ENCODE data around the gene TMEM248. TPM values are rescaled to one million over a fixed set of nuclear protein-coding genes. Genes with fewer than 3 reads are reported as not detected.

TMEM248 gene
- total and polyA plus RNA-seq, 2 donors (not counting 1 experiment from before 2014, with no cell fraction given) = 114 to 131 TPM

GRCh38 chr7:66946545-66946944, 25.5 kb downstream of the TMEM248 start:
- peaks cover 38% of the 10 kb centered on the region for H3K79me2 ChIP-seq (ENCODE audit: control insufficient read depth, insufficient read depth, low read length)
- WGBS (ENCODE audit: insufficient coverage) = no CpG with 5 or more reads among the region's 2 CpGs
- H2AFZ ChIP-seq (ENCODE audit: insufficient read depth, low read depth, low read length, poor library complexity, severe bottlenecking) = no peak overlapping the region
- H3K9ac ChIP-seq (ENCODE audit: low read length) = no peak overlapping the region
- H4K20me1 ChIP-seq (ENCODE audit: control insufficient read depth, insufficient read depth, low read length, poor library complexity, severe bottlenecking) = peaks cover 42% of the 10 kb centered on the region
- H3K27ac Mint-ChIP-seq = no peak overlapping the region
- no peak overlapping the region for H3K4me2 ChIP-seq (replicated peaks; ENCODE audit: low read depth, low read length, poor library complexity, severe bottlenecking)
- no peak for DNase-seq
- no peak overlapping the region for H3K4me3 ChIP-seq (ENCODE audit: control extremely low read depth in 1 of 5, extremely low read depth in 1 of 5, insufficient read depth in 1 of 5, low read depth in 2 of 5, low read length in 4 of 5)
- H3K9me3 Mint-ChIP-seq (ENCODE audit: insufficient read depth) = no peaks in the 10 kb centered on the region
- no peak overlapping the region for H3K4me3 Mint-ChIP-seq
- H3K36me3 ChIP-seq (replicated peaks in 1 of 2; ENCODE audit: control extremely low read depth in 1 of 2, control insufficient read depth in 1 of 2, extremely low read depth in 1 of 2, insufficient read depth in 2 of 2, low read length in 1 of 2) = peaks cover 26 to 70% of the 10 kb centered on the region in 2 experiments
- H3K27ac ChIP-seq (ENCODE audit: low read length in 2 of 2) = no peak overlapping the region
- no peak for ATAC-seq (ENCODE audit: low read depth)
- intact Hi-C loops (cut with micrococcal nuclease) = no loop called here
- H3K27me3 Mint-ChIP-seq = no peaks in the 10 kb centered on the region
- POLR2A ChIA-PET = no interaction called here
- H3K27me3 ChIP-seq (replicated peaks in 1 of 4; ENCODE audit: control extremely low read depth in 1 of 4, control insufficient read depth in 3 of 4, insufficient read depth in 4 of 4, low read length in 3 of 4) = no peaks in the 10 kb centered on the region
- no peak for TF ChIP-seq CTCF (IDR thresholded peaks at IDR 0.05)
- H3K9me3 ChIP-seq (ENCODE audit: control extremely low read depth in 1 of 3, control insufficient read depth in 2 of 3, insufficient read depth in 1 of 3, low read length in 2 of 3) = no peaks in the 10 kb centered on the region
- H3K4me1 Mint-ChIP-seq = no peaks in the 10 kb centered on the region
- H3K4me1 ChIP-seq (ENCODE audit: control insufficient read depth in 2 of 2, insufficient read depth in 2 of 2, low read length in 2 of 2) = no peaks in the 10 kb centered on the region
- CTCF ChIA-PET = no interaction called here

- intact Hi-C loops (cut with micrococcal nuclease) = no loop called here
- POLR2A ChIA-PET = no interaction called here
- peaks cover 4 to 14% of the 10 kb centered on the region in 2 donors for H3K4me1 ChIP-seq (ENCODE audit: control insufficient read depth in 2 of 2, insufficient read depth in 2 of 2, low read length in 2 of 2)
- H2AFZ ChIP-seq (ENCODE audit: insufficient read depth, low read depth, low read length, poor library complexity, severe bottlenecking) = no peak overlapping the region
- Mint-ChIP-seq H3K4me1 (peaks cover 12% of the 10 kb centered on the region), H3K9me3 (ENCODE audit: insufficient read depth) (no peaks in the 10 kb centered on the region), H3K27ac (no peak overlapping the region), H3K4me3 (no peak overlapping the region), H3K27me3 (no peaks in the 10 kb centered on the region)
- H3K79me2 ChIP-seq (ENCODE audit: control insufficient read depth, insufficient read depth, low read length) = peaks cover 19% of the 10 kb centered on the region
- H3K4me2 ChIP-seq (replicated peaks; ENCODE audit: low read depth, low read length, poor library complexity, severe bottlenecking) = no peak overlapping the region
- no peak overlapping the region for H3K4me3 ChIP-seq (ENCODE audit: control extremely low read depth in 1 of 5, extremely low read depth in 1 of 5, insufficient read depth in 1 of 5, low read depth in 2 of 5, low read length in 4 of 5)
- no peaks in the 10 kb centered on the region for H3K9me3 ChIP-seq (ENCODE audit: control extremely low read depth in 1 of 3, control insufficient read depth in 2 of 3, insufficient read depth in 1 of 3, low read length in 2 of 3)
- 93% methylated on average over 12 of the region's 19 CpGs for WGBS (ENCODE audit: insufficient coverage)
- H3K9ac ChIP-seq (ENCODE audit: low read length) = no peak overlapping the region
- peaks cover 21 to 73% of the 10 kb centered on the region in 2 experiments for H3K36me3 ChIP-seq (replicated peaks in 1 of 2; ENCODE audit: control extremely low read depth in 1 of 2, control insufficient read depth in 1 of 2, extremely low read depth in 1 of 2, insufficient read depth in 2 of 2, low read length in 1 of 2)
- CTCF ChIA-PET = no interaction called here
- no peak overlapping the region for H3K27ac ChIP-seq (ENCODE audit: low read length in 2 of 2)
- ATAC-seq (ENCODE audit: low read depth) = no peak
- no peaks in the 10 kb centered on the region for H3K27me3 ChIP-seq (replicated peaks in 1 of 4; ENCODE audit: control extremely low read depth in 1 of 4, control insufficient read depth in 3 of 4, insufficient read depth in 4 of 4, low read length in 3 of 4)
- no peak for DNase-seq
- TF ChIP-seq CTCF (IDR thresholded peaks at IDR 0.05) (no peak), EZH2 (IDR thresholded peaks at IDR 0.05; ENCODE audit: borderline replicate concordance, insufficient read depth, low read depth, low read length, poor library complexity, severe bottlenecking) (no peak)
- H4K20me1 ChIP-seq (ENCODE audit: control insufficient read depth, insufficient read depth, low read length, poor library complexity, severe bottlenecking) = peaks cover 30% of the 10 kb centered on the region
These were observed 27.6 kb downstream of the TMEM248 start for GRCh38 chr7:66948480-66949109.

Data from B cell (primary cell).